Measurements from ENCODE around the gene GET4. TPM values are rescaled to one million over a fixed set of nuclear protein-coding genes. Genes with fewer than 3 reads are reported as not detected.
"Not testable (repeated sequence)": the region's sequence is repeated elsewhere in the genome, so short reads cannot be mapped to it uniquely, and the experiment has no call there.

GET4 gene
- polyA plus RNA-seq, 6 donors from 2014 or later, result 7.6 to 25.7 (median 16.8) TPM

DNA sequence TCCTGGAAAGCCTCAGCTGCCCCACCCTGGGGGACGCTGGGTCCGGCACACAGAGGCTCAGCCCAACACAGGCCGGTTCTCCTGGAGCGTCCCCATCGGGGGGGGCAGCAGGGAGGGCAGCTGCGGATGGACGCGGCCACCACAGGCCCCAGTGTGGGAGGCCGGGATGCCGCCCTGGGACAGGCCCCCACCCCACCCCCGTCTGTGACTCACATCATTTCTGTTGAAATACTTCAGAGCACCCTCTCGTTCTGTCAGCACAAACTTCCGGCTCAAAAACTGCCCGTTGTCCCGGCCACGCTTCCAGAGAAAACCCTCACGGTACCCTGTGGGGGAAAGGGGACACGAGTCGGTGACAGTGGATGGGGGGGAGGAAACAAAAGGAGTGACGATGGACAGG, 28.5 kb downstream of the GET4 start:
- peaks cover 6 to 13% (median 6%) of the 10 kb centered on the region in 3 donors for H3K27me3 Mint-ChIP-seq
- no peak for DNase-seq
- no peak overlapping the region for H3K27ac Mint-ChIP-seq
- H3K36me3 Mint-ChIP-seq, result no peaks in the 10 kb centered on the region
- ATAC-seq (ENCODE audit: low read depth in 2 of 2), result no peak
- H3K4me1 Mint-ChIP-seq, result peaks cover 1 to 3% (median 2%) of the 10 kb centered on the region in 3 donors
- H3K4me3 Mint-ChIP-seq, result no peak overlapping the region
- no peaks in the 10 kb centered on the region for H3K9me3 Mint-ChIP-seq

DNA sequence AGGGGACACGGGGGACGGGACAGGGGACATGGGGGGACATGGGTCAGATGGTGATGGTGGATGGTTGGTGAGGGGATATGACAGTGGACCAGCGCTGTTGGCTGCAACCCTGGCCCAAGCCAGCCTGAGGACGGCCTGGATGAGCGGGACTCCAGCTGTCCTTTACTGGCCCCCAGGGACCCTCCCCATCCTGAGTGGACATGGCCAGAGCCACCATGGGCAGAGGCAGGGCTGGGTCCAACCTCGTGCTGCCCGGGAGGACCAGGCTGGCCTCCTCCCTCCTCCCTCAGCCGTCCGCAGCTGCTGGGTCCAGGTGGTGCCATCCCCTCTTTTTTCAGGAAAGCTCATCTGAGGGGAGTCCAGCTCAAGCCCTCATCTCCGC, 30.4 kb downstream of the GET4 start:
- Mint-ChIP-seq H3K36me3 (no peaks in the 10 kb centered on the region), H3K9me3 (no peaks in the 10 kb centered on the region), H3K27me3 (peaks cover 6 to 13% (median 6%) of the 10 kb centered on the region in 3 donors), H3K27ac (peak overlapping the region in 2 of 6 donors; percentile 56 to 63), H3K4me3 (peak overlapping the region in 1 of 8 donors; percentile 16), H3K4me1 (peaks cover 8 to 16% (median 8%) of the 10 kb centered on the region in 3 donors)
- ATAC-seq (ENCODE audit: low read depth in 2 of 2) (peak in 1 of 2 donors; percentile 3), DNase-seq (no peak)

DNA sequence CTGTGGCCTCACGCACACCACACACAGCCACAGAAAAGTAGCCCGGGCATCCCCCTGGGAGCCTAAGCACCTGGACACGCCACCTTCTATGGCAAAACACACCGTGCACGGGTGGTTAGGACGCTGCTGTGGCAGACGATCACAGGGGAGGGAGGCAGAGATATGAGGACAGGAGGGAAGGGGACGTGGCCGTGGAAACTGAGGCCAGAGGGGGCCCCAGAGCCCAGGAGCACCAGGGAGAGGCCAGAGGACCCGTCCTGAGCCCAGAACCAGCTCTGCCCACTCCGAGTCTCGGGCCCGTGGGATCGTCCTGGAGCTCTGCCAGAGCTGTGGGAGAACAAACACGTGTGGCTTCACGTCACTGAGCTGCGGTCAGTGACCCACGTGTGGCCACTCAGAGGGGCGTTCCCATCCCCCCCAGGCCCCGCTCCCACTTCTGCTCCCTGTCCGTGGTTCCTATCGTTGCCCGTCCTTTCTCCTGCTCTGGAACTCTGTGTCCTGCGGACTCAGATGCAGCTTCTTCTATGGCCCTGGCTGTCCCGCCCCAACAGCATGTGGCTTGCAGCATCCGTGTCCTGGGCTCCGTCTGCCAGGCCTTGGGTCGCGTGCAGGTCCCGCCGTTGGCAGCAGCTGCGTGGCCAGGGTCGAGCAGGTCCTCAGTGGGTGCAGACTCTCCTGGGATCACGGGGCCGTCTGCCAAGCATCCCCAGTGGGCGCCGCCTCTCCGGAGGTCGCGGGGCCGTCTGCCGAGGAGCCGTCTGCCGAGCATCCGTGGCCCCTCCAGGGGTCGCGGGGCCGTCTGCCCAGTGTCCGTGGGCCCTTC, 31.0 kb downstream of the GET4 start:
- no peaks in the 10 kb centered on the region for H3K36me3 Mint-ChIP-seq
- no peak for DNase-seq
- ATAC-seq (ENCODE audit: low read depth in 2 of 2), result peak; percentile 15 to 32

DNA sequence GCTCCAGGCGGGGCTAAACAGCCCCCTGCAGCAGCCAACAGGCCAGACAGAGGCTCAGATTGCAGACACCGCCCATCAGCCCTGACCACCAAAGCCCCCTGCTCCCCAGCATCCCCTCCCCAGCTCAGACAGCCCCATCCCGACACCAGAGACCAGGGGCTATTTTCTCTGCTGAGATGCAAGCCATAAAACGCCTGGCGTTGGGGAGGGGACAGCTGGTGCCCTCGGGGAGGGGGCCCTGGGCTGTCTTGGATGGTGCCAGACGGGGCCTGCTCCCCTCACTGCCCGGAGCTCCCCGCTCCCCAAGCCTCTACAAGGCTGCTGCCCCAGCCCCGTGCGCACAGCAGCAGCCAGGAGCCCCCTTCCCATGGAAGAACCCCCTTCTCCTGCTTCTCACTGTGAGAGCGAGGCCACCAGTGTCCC, 31.8 kb downstream of the GET4 start:
- Mint-ChIP-seq H3K9me3 (no peaks in the 10 kb centered on the region), H3K4me3 (peak overlapping the region; percentile 25 to 66 (median 53)), H3K27ac (no peak overlapping the region), H3K4me1 (peaks cover 8 to 16% (median 11%) of the 10 kb centered on the region in 3 donors), H3K36me3 (no peaks in the 10 kb centered on the region), H3K27me3 (peaks cover 0 to 6% (median 0%) of the 10 kb centered on the region in 3 donors)
- ATAC-seq (ENCODE audit: low read depth in 2 of 2) (peak; percentile 5 to 11), DNase-seq (no peak)

More for the DNA sequence above, 31.0 kb downstream of the GET4 start:
- peak overlapping the region in 3 of 6 donors; percentile 56 to 88 (median 63) for H3K27ac Mint-ChIP-seq
- peaks cover 8 to 16% (median 8%) of the 10 kb centered on the region in 3 donors for H3K4me1 Mint-ChIP-seq
- peaks cover 5 to 12% (median 6%) of the 10 kb centered on the region in 3 donors for H3K27me3 Mint-ChIP-seq
- H3K4me3 Mint-ChIP-seq, result peak overlapping the region in 1 of 8 donors; percentile 16
- H3K9me3 Mint-ChIP-seq, result no peaks in the 10 kb centered on the region

DNA sequence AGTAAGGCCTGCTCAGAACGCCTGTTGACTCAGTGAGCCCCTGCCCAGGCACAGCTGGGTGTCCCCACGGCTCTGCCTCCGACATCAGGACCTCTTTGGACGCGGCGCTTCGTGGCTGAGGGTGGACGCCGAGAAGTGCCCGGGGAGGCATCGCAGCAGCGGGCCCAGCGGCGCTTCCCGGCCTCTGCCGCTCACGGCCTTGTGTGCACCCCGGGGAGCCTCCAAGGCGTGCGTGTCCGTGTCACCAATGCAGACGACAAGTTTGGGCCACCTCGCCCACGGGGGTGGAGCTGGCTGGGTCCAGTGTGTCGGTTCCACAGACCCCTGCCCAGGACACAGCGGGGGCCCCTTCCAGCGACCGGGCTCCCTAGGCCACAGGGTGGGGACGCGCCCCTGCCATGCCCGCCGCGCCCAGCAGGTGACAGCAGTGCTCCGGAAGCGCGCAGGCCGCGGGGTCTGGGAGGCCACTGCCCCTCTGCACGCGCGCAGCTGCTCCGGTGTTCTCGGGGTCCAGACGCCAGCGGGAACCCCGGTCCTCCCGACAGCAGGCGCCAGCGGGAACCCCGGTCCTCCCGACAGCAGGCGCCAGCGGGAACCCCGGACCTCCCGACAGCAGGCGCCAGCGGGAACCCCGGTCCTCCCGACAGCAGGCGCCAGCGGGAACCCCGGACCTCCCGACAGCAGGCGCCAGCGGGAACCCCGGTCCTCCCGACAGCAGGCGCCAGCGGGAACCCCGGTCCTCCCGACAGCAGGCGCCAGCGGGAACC, 32.4 kb downstream of the GET4 start:
- DNase-seq, result peak; percentile 67

DNA sequence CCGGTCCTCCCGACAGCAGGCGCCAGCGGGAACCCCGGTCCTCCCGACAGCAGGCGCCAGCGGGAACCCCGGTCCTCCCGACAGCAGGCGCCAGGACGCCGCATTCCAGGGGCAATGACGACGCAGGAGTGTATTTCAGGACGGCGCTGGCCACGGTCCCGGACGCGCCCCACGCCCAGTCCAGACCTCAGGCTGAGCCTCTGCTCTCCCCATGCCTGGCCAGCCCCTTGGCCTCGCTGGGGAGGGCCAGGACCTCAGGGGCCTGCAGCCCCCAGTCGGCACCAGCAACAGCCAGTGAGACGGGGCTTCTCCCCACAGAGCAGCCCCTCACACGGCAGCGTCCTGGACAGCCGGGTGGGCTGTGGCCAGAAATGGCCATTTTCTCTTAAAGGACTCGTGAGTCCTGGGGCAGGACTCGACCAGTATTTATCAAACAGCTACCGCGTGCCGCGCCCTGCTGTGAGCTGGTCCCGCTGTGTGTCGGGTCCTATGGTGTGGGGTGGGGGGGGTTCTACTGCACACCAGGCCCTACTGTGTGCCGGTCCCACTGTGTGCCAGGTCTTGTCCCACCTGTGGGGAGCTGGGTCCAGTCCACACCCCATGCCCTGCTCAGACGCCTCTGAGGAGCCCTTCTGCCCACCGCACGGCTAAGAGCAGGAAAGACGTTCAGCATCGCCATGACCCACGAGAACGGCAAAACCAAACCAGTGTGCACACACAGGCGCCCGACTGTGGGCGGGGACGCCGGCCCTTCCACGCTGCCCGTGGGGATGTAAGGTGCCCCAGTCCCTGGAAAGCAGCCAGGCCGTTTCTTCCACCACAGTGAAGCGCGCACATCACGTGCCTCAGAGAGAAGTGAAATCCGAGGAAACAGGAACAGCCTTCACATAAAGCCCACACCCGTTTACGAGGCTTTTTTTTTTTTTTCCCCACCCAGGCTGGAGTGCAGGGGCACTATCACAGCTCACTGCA, 33.3 kb downstream of the GET4 start:
- Mint-ChIP-seq H3K4me1 (peaks cover 8 to 16% (median 11%) of the 10 kb centered on the region in 3 donors), H3K36me3 (no peaks in the 10 kb centered on the region), H3K27ac (peak overlapping the region; percentile 47 to 91 (median 82)), H3K27me3 (no peaks in the 10 kb centered on the region), H3K4me3 (peak overlapping the region; percentile 71 to 92 (median 88)), H3K9me3 (no peaks in the 10 kb centered on the region)
- ATAC-seq (ENCODE audit: low read depth in 2 of 2) (peak; percentile 66 to 72), DNase-seq (peak; percentile 77)

More for the DNA sequence above, 32.4 kb downstream of the GET4 start:
- not testable (repeated sequence) for H3K27ac Mint-ChIP-seq, H3K27me3 Mint-ChIP-seq, H3K36me3 Mint-ChIP-seq, H3K9me3 Mint-ChIP-seq
- peak; percentile 24 to 55 for ATAC-seq (ENCODE audit: low read depth in 2 of 2)
- peak overlapping the region in 7 of 8 donors; percentile 33 to 78 (median 53) for H3K4me3 Mint-ChIP-seq
- peaks cover 8 to 16% (median 11%) of the 10 kb centered on the region in 3 donors for H3K4me1 Mint-ChIP-seq

DNA sequence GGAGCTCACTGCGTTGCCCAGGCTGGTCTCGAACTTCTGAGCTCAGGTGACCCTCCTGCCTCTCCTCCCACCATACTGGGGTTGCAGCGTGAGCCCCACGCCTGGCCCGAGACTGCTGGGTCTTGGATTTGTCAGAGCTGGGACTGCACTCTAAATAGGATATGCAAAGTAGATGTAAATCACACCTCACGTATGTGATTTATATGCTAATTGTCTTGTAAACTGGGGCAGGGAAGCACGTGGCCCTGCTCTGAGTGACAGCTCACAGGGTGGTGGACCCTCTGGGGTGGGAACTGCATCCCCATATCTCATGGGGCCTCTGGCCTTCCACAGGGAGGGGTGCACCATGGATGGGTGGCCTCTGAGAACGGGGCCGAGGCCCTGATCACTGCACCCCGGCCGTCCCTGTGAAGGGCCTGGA, 34.1 kb downstream of the GET4 start:
- H3K27me3 Mint-ChIP-seq, result no peaks in the 10 kb centered on the region
- H3K4me3 Mint-ChIP-seq, result peak overlapping the region; percentile 71 to 92 (median 88)
- ATAC-seq (ENCODE audit: low read depth in 2 of 2) (peak; percentile 8 to 15), DNase-seq (no peak)
- no peaks in the 10 kb centered on the region for H3K36me3 Mint-ChIP-seq
- H3K9me3 Mint-ChIP-seq, result no peaks in the 10 kb centered on the region
- peaks cover 8 to 17% (median 11%) of the 10 kb centered on the region in 3 donors for H3K4me1 Mint-ChIP-seq
- peak overlapping the region in 5 of 6 donors; percentile 47 to 91 (median 89) for H3K27ac Mint-ChIP-seq

DNA sequence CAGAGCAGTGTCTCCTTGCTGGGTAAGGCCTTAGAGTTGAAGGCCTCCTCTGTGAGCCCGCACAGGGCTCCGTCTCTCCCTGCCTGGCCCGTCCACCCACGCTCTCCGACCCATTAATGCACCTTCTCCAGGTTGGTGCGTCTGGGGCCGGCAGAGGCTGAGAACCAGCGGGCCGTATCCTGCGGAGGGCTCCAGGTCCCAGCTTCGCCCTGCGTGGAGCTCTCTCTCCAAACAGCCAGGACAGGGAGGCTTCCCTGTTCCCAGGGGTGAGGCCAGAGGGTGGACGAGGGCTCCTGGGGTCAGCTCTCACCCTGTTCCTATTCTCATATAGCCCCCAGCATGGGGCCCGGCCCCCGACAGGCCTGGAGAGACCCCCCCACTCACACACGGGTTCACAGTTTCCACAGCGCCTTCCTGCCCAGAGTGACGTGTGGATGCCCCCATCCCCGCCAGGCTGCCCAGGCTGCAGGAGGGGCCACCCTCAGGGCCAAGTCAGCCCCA, 34.6 kb downstream of the GET4 start:
- no peak overlapping the region for H3K27ac Mint-ChIP-seq

DNA sequence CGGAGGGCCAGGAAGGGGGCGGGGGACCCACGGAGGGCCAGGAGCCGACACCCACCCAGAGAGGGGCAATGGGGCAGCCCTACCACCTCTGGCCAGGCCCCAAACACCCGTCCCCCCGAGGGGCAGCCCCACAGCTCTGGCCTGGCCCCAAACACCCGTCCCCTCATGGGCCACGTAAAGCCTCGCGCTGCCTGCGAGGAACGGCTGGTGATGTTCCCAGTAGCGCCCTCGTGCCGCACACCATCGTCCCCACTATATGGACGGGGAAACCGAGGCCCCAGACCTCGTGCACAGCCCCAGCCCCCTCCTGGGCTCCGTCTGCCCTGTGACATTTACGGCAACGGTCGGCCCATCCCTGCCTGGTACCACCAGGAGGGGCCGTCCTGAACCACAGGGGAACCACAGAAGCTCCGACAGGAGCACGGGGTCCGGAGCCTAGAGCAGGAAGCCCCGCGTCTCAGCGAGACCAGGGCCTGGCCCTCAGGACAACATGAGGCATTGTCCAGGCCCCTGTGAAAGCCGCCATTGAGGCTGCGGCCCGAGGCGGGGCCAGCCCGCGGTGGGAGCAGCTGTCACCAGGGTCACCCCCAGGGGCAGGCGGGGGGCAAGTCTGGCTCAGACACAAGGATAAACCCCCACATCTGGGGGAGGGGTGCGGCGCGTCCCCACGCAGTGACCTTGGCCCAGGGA, 35.6 kb downstream of the GET4 start:
- no peaks in the 10 kb centered on the region for H3K36me3 Mint-ChIP-seq
- DNase-seq (no peak), ATAC-seq (ENCODE audit: low read depth in 2 of 2) (no peak)
- no peak overlapping the region for H3K4me3 Mint-ChIP-seq
- H3K4me1 Mint-ChIP-seq, result peaks cover 11 to 23% (median 11%) of the 10 kb centered on the region in 3 donors
- H3K9me3 Mint-ChIP-seq, result no peaks in the 10 kb centered on the region
- no peaks in the 10 kb centered on the region for H3K27me3 Mint-ChIP-seq
- no peak overlapping the region for H3K27ac Mint-ChIP-seq

More for the DNA sequence above, 34.6 kb downstream of the GET4 start:
- no peak for DNase-seq
- Mint-ChIP-seq H3K4me1 (peaks cover 8 to 22% (median 11%) of the 10 kb centered on the region in 3 donors), H3K27me3 (no peaks in the 10 kb centered on the region), H3K4me3 (peak overlapping the region in 3 of 8 donors; percentile 81 to 92 (median 87)), H3K9me3 (no peaks in the 10 kb centered on the region), H3K36me3 (no peaks in the 10 kb centered on the region)
- ATAC-seq (ENCODE audit: low read depth in 2 of 2), result no peak

DNA sequence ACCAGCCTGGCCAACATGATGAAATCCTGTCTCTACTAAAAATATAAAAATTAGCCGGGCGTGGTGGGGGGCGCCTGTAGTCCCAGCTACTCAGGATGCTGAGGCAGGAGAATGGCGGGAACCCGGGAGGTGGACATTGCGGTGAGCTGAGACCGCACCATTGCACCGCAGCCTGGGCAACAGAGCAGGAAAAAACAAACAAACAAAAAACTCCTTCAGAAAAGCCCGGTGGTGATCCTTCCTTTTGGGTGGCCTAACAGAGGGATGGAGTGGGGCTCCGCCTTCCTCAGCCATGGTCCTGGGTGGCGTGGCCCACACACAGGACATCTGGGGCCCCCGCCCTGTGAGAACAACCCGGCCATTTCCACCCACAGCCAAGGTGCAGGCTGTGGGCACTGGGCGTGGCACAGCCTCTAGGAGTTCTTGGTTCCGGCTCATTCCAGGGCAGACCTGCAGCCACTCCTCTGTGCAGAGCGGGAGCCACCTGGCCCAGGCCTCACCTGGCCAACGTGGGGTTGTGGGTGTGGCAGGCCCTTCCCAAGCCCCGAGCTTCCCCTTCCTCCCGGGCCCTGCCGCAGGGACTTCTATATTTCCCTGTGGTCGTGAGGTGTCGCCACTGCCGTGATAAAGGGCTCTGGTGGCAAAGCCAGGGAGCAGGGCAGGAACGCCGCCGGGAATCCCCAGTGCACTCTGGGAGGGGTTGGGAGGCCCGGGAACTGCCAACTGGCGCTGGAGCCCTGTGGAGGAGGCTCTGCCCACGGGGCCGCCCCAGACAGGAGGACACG, 37.6 kb downstream of the GET4 start:
- ATAC-seq (ENCODE audit: low read depth in 2 of 2) (no peak), DNase-seq (no peak)
- Mint-ChIP-seq H3K27me3 (no peaks in the 10 kb centered on the region), H3K36me3 (no peaks in the 10 kb centered on the region), H3K27ac (no peak overlapping the region), H3K4me1 (peaks cover 11 to 33% (median 11%) of the 10 kb centered on the region in 3 donors), H3K4me3 (peak overlapping the region in 1 of 8 donors; percentile 3), H3K9me3 (no peaks in the 10 kb centered on the region)

DNA sequence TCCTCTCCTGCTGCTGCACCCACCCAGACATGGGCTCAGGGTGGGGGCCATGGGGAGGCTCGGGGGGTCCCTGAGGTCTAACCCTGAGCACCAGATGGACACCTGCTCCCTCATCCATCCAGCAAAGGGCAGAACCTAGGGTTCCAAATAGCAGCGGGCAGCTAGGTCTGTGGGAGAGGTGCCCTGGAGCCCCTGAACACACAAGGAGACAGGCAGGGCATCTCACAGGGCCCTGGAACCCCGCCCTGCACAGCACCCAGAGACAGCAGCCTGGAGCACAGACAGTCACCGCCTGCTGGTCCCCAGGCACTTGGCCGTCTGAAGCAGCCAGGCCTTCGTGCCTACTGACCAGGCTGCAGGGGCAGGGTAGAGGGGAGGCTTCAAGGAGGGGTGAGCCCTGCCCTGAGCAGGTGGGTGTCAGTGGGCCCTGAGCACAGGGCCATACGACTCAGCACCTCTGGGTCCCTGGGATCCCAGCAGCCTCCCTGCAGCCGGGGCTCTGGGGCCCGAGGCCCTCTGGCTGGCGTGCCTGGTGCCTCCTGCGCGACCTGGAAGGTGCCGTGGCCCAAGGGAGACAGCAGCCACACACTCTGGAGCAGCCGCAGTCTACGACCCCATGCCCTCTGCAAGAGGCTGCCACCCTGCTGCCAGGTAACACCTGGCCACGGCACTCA, 38.3 kb downstream of the GET4 start:
- no peak for DNase-seq
- no peak overlapping the region for H3K4me3 Mint-ChIP-seq
- peaks cover 13 to 38% (median 16%) of the 10 kb centered on the region in 3 donors for H3K4me1 Mint-ChIP-seq
- no peaks in the 10 kb centered on the region for H3K27me3 Mint-ChIP-seq
- no peaks in the 10 kb centered on the region for H3K9me3 Mint-ChIP-seq
- H3K36me3 Mint-ChIP-seq, result no peaks in the 10 kb centered on the region
- ATAC-seq (ENCODE audit: low read depth in 2 of 2), result no peak
- H3K27ac Mint-ChIP-seq, result no peak overlapping the region

Data from naive B cell (primary cell).